K562 (cell line): ENCODE data around the gene FBXW7. TPM values are rescaled to one million over a fixed set of nuclear protein-coding genes. Genes with fewer than 3 reads are reported as not detected.

Source experiments
- ATAC-seq: fragments of 200-7000 bp; cut with Tn5 transposase; 3 replicates; pipeline ENCODE4 v1.9.1; 2020; ENCODE audit warnings: moderate library complexity
- BruUV-seq: library from RNA; stranded (reverse); fragments of 400-500 nt; replicated peaks from 2 replicates; lab custom pipeline; 2021; lab: Mats Ljungman, UMichigan
- CTCF ChIA-PET: fragments of 300-600 bp; formaldehyde crosslinking; extraction: SDS; loops from one replicate; lab custom pipeline; 2021; ENCODE audit warnings: low intra/inter-chr PET ratio; lab: Yijun Ruan, JAX
- POLR2A ChIA-PET: fragments of 300-600, 350-650 bp; sonication (Branson Sonifier 250); formaldehyde crosslinking; extraction: SDS; loops from one replicate; lab custom pipeline; 2021; ENCODE audit warnings: antibody characterized with exemption, inconsistent platforms; lab: Yijun Ruan, JAX
- DNase-seq, 4 experiments: peaks; one replicate each; pipeline versions ENCODE4 v3.0.0 to v3.0.0-alpha.2; 2011 to 2018; ENCODE audit warnings: low spot score in 3 of 4, mixed read lengths in 3 of 4; ENCODE audit errors: extremely low read depth in 1 of 4
- FAIRE-seq: peaks from 2 replicates; lab custom pipeline; 2011; peaks lifted over from hg19 to GRCh38; lab: Jason Lieb, UNC
- H2AFZ ChIP-seq: 2 replicates; pipeline ENCODE4 v1.6.0; 2011; ENCODE audit warnings: low read depth, low read length, control low read depth, inconsistent platforms
- H3K27ac ChIP-seq: fragments of 200-600 bp; 3 replicates; pipeline ENCODE4 v1.8.0; 2011; ENCODE audit warnings: low read depth, mild to moderate bottlenecking, control low read depth, inconsistent platforms, low read length, moderate library complexity, mixed read lengths; ENCODE audit errors: extremely low read depth
- H3K27me3 ChIP-seq, 2 experiments: fragments of 300-600 bp in 1 of 2; 2 replicates in 1 of 2; 3 replicates in 1 of 2; pipeline versions ENCODE4 v1.6.0 to v1.8.0; 2011; ENCODE audit warnings: inconsistent platforms in 2 of 2, low read length in 2 of 2, mild to moderate bottlenecking in 1 of 2, mixed read lengths in 1 of 2, moderate library complexity in 1 of 2; ENCODE audit not compliant: control insufficient read depth in 2 of 2, insufficient read depth in 2 of 2
- H3K36me3 ChIP-seq: fragments of 300-600 bp; 3 replicates; pipeline ENCODE4 v1.8.0; 2011; ENCODE audit warnings: mild to moderate bottlenecking, low read length, inconsistent platforms; ENCODE audit not compliant: control insufficient read depth, insufficient read depth
- H3K4me1 ChIP-seq, 2 experiments: fragments of 200-600 bp in 1 of 2; replicated peaks in 1 of 2; 2 replicates in 1 of 2; 3 replicates in 1 of 2; pipeline versions ENCODE4 v1.5.1 to v1.8.0; 2011; ENCODE audit warnings: inconsistent platforms in 2 of 2, low read length in 2 of 2, mild to moderate bottlenecking in 1 of 2, mixed read lengths in 1 of 2, moderate library complexity in 1 of 2; ENCODE audit not compliant: control insufficient read depth in 2 of 2, insufficient read depth in 2 of 2
- H3K4me2 ChIP-seq: 2 replicates; pipeline ENCODE4 v1.6.1; 2011; ENCODE audit warnings: low read length, control low read depth, inconsistent platforms, mixed read lengths; ENCODE audit not compliant: insufficient read depth
- H3K4me3 ChIP-seq: fragments of 200-600 bp; sonication (generic), shearing (Covaris generic); 2 replicates; pipeline ENCODE4 v1.5.1; 2016; ENCODE audit warnings: control low read depth, inconsistent platforms
- H3K79me2 ChIP-seq: fragments of 200-600 bp; 3 replicates; pipeline ENCODE4 v1.8.0; 2011; ENCODE audit warnings: low read length, inconsistent platforms; ENCODE audit not compliant: control insufficient read depth, insufficient read depth
- H3K9ac ChIP-seq, 2 experiments: 2 replicates each; pipeline versions ENCODE4 v1.6.0 to v1.6.1; 2011; ENCODE audit warnings: low read depth in 2 of 2, low read length in 2 of 2, control low read depth in 1 of 2, inconsistent platforms in 1 of 2, mild to moderate bottlenecking in 1 of 2, mixed read lengths in 1 of 2; ENCODE audit not compliant: insufficient read depth in 1 of 2
- H3K9me1 ChIP-seq: one replicate; pipeline ENCODE4 v1.6.0; 2011; ENCODE audit warnings: inconsistent platforms, mild to moderate bottlenecking, low read length, moderate library complexity; ENCODE audit not compliant: control insufficient read depth, insufficient read depth
- H3K9me3 ChIP-seq: replicated peaks from 2 replicates; pipeline ENCODE4 v1.5.1; 2011; ENCODE audit warnings: low read depth, low read length, inconsistent platforms; ENCODE audit not compliant: control insufficient read depth, insufficient read depth
- H4K20me1 ChIP-seq: replicated peaks from 2 replicates; pipeline ENCODE4 v1.6.1; 2011; ENCODE audit warnings: low read length, inconsistent platforms, mixed read lengths; ENCODE audit not compliant: control insufficient read depth, insufficient read depth
- CTCFL ChIP-seq: IDR thresholded peaks from 2 replicates; pipeline ENCODE4 v1.6.1; 2011; ENCODE audit warnings: borderline replicate concordance, low read depth, mild to moderate bottlenecking, moderate library complexity, low read length; ENCODE audit not compliant: insufficient read depth, poor library complexity, severe bottlenecking
- HDAC6 ChIP-seq: IDR thresholded peaks from 2 replicates; pipeline ENCODE4 v1.6.1; 2012; ENCODE audit warnings: low read depth, mild to moderate bottlenecking, control low read depth, inconsistent platforms, low read length, moderate library complexity
- HDAC8 ChIP-seq: fragments of 450-650 bp; IDR thresholded peaks from 2 replicates; pipeline ENCODE4 v1.6.1; 2016; ENCODE audit warnings: mild to moderate bottlenecking, missing genetic modification characterization, moderate library complexity, missing compliant biosample characterization
- LCOR ChIP-seq: sonication (generic); formaldehyde crosslinking; IDR thresholded peaks from 2 replicates; pipeline ENCODE4 v1.8.0; 2022; ENCODE audit warnings: mild to moderate bottlenecking, missing genetic modification reagents
- NCOA6 ChIP-seq: fragments of 450-650 bp; IDR thresholded peaks from 2 replicates; pipeline ENCODE4 v1.6.1; 2017; ENCODE audit warnings: mild to moderate bottlenecking
- NFIC ChIP-seq: fragments of 450-650 bp; IDR thresholded peaks from 2 replicates; pipeline ENCODE4 v1.6.1; 2017; ENCODE audit warnings: mild to moderate bottlenecking, inconsistent platforms
- ZNF165 ChIP-seq: fragments of 250-450 bp; sonication (Bioruptor Pico); IDR thresholded peaks from 2 replicates; pipeline ENCODE4 v1.4.0; 2020; ENCODE audit warnings: borderline replicate concordance
- ZNF224 ChIP-seq: sonication (generic); formaldehyde crosslinking; IDR thresholded peaks from 2 replicates; pipeline ENCODE4 v1.8.0; 2022; ENCODE audit warnings: mild to moderate bottlenecking, missing genetic modification reagents
- ZNF232 ChIP-seq: sonication (generic); formaldehyde crosslinking; IDR thresholded peaks from 2 replicates; pipeline ENCODE4 v1.8.0; 2022; ENCODE audit warnings: mild to moderate bottlenecking, missing genetic modification reagents
- ZZZ3 ChIP-seq: fragments of 450-650 bp; IDR thresholded peaks from 2 replicates; pipeline ENCODE4 v1.6.1; 2016; ENCODE audit warnings: antibody characterized with exemption, mild to moderate bottlenecking, moderate library complexity
- WGBS: fragments of 100-300 bp; shearing (Covaris generic); methylation state at CpG from one replicate; pipeline ENCODE4 v1.1.6; 2016; ENCODE audit warnings: low coverage, mixed read lengths; ENCODE audit not compliant: insufficient coverage; ENCODE audit errors: missing lambda C conversion rate; 5-methylcytosine and 5-hydroxymethylcytosine counted together
- in situ Hi-C: fragments of 300-500 bp; cut with MboI; formaldehyde crosslinking; loops from 4 replicates; pipeline ENCODE4 v1.15.0; 2018; ENCODE audit warnings: inconsistent platforms, mixed read lengths
- intact Hi-C: fragments of 100-400 bp; cut with micrococcal nuclease; formaldehyde crosslinking; loops from 2 replicates; pipeline ENCODE4 v1.14.2; 2022
- polyA plus RNA-seq, 8 experiments: library from polyadenylated mRNA; depleted of rRNA in 4 of 8; stranded (reverse) in 5 of 8; unstranded in 3 of 8; fragments of >200 nt; fragmentation: Nextera tagmentation in 2 of 8; fragmentation: Illumina TruSeq in 1 of 8; extraction: Ambion mirVana in 2 of 8; extraction: Trizol in 1 of 8; gene quantifications; 2 replicates each; pipeline versions ENCODE4 v1.2.1 to v1.2.3, GENCODE V29; 2011 to 2014; ENCODE audit warnings: inconsistent platforms in 1 of 8, missing spikeins in 1 of 8
- total RNA-seq, 7 experiments: library from RNA; depleted of rRNA in 6 of 7; stranded (reverse); fragments of >200 nt in 6 of 7; fragmentation: Illumina TruSeq in 2 of 7; extraction: Trizol in 2 of 7; gene quantifications; 2 replicates each; pipeline versions ENCODE4 v1.2.1 to v1.2.3, GENCODE V29; 2011 to 2021; ENCODE audit warnings: low replicate concordance in 1 of 7
- TF ChIP-seq, protein P1 (sequence below): fragments of 250-450 bp; sonication (Bioruptor Pico); IDR thresholded peaks from 2 replicates; pipeline ENCODE4 v1.8.0; 2021; ENCODE audit warnings: moderate library complexity, mild to moderate bottlenecking, inconsistent platforms
- TF ChIP-seq, protein P2 (sequence below): fragments of 250-450 bp; sonication (Bioruptor Pico); IDR thresholded peaks from 2 replicates; pipeline ENCODE4 v1.4.0; 2020

Gene FBXW7
- total and polyA plus RNA-seq, 9 of the 15 experiments (the other 6 are each of a cell fraction or from before 2014, with no cell fraction given): 6.8 to 44.2 (median 16.4) TPM

GRCh38 chr4:152294331-152294730, 241.6 kb downstream of the FBXW7 start:
- CTCF ChIA-PET: no interaction called here
- no peaks in the 10 kb centered on the region for H3K36me3 ChIP-seq
- DNase-seq (no peak), FAIRE-seq (no peak), ATAC-seq (no peak)
- no peaks in the 10 kb centered on the region for H3K9me1 ChIP-seq
- H3K4me2 ChIP-seq: no peak overlapping the region
- no peaks in the 10 kb centered on the region for H3K9me3 ChIP-seq
- H3K4me3 ChIP-seq: no peak overlapping the region
- in situ Hi-C loops (no loop called here), intact Hi-C loops (no loop called here)
- H3K27ac ChIP-seq: no peak overlapping the region
- H3K27me3 ChIP-seq: peaks cover 7 to 20% of the 10 kb centered on the region in 2 experiments; a peak in 3 of 5 replicates
- no peaks in the 10 kb centered on the region for H3K4me1 ChIP-seq
- no peak for TF ChIP-seq ZNF165
- TF ChIP-seq NFIC: 0 out of 2 replicates have a peak, but pooled peaks have one; percentile 7
- no TSS peak for BruUV-seq
- no peaks in the 10 kb centered on the region for H4K20me1 ChIP-seq
- WGBS: 0% methylated on average over 3 of the region's 3 CpGs
- no peak overlapping the region for H2AFZ ChIP-seq
- POLR2A ChIA-PET: no interaction called here
- no peaks in the 10 kb centered on the region for H3K79me2 ChIP-seq
- H3K9ac ChIP-seq: no peak overlapping the region

DNA sequence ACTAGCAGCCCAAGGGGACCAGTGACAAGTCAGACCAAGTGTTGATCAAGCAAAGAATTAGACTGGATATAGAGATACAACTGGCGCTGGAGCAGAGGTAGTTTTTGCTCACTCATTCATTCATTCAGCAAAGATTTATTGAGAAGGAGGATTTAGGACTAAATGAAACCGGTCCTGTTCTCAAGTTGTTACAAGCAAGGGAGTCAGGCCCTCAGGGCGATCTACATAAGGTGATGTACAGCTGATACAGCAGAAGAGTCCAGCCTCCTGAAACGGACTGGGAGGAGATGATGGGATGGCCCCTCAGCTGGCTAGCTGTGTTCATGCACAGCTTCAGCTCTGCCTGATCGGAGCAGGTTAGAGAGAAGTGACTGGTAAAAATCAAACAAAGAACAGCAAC, 242.4 kb downstream of the FBXW7 start:
- intact Hi-C loops: no loop called here
- Histone ChIP-seq H3K27ac (no peak overlapping the region), H3K27me3 (peaks cover 12 to 22% of the 10 kb centered on the region in 2 experiments; a peak in 4 of 5 replicates), H4K20me1 (no peaks in the 10 kb centered on the region), H3K9me3 (no peaks in the 10 kb centered on the region), H2AFZ (no peak overlapping the region), H3K4me3 (no peak overlapping the region), H3K9ac (no peak overlapping the region), H3K4me2 (no peak overlapping the region), H3K79me2 (no peaks in the 10 kb centered on the region), H3K9me1 (no peaks in the 10 kb centered on the region), H3K36me3 (no peaks in the 10 kb centered on the region), H3K4me1 (no peaks in the 10 kb centered on the region)
- ChIA-PET POLR2A (no interaction called here), CTCF (no interaction called here)
- FAIRE-seq (no peak), DNase-seq (no peak), ATAC-seq (no peak)
- in situ Hi-C loops: no loop called here
- BruUV-seq: no TSS peak
- WGBS: 2% methylated on average over 5 of the region's 5 CpGs
- TF ChIP-seq LCOR (CRISPR knock-in tag) (no peak), NCOA6 (no peak), ZNF224 (CRISPR knock-in tag) (no peak), HDAC6 (no peak), HDAC8 (tag) (no peak), ZZZ3 (no peak), ZNF232 (CRISPR knock-in tag) (no peak), CTCFL (no peak)
- TF ChIP-seq, protein P1, sequence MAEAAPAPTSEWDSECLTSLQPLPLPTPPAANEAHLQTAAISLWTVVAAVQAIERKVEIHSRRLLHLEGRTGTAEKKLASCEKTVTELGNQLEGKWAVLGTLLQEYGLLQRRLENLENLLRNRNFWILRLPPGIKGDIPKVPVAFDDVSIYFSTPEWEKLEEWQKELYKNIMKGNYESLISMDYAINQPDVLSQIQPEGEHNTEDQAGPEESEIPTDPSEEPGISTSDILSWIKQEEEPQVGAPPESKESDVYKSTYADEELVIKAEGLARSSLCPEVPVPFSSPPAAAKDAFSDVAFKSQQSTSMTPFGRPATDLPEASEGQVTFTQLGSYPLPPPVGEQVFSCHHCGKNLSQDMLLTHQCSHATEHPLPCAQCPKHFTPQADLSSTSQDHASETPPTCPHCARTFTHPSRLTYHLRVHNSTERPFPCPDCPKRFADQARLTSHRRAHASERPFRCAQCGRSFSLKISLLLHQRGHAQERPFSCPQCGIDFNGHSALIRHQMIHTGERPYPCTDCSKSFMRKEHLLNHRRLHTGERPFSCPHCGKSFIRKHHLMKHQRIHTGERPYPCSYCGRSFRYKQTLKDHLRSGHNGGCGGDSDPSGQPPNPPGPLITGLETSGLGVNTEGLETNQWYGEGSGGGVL (CRISPR knock-in tag): no peak
- TF ChIP-seq, protein P2, sequence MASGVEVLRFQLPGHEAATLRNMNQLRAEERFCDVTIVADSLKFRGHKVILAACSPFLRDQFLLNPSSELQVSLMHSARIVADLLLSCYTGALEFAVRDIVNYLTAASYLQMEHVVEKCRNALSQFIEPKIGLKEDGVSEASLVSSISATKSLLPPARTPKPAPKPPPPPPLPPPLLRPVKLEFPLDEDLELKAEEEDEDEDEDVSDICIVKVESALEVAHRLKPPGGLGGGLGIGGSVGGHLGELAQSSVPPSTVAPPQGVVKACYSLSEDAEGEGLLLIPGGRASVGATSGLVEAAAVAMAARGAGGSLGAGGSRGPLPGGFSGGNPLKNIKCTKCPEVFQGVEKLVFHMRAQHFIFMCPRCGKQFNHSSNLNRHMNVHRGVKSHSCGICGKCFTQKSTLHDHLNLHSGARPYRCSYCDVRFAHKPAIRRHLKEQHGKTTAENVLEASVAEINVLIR (CRISPR knock-in tag): no peak
